ENCODE measurements around the gene KIF7. TPM values are rescaled to one million over a fixed set of nuclear protein-coding genes. Genes with fewer than 3 reads are reported as not detected.
"Not testable (repeated sequence)": the region's sequence is repeated elsewhere in the genome, so short reads cannot be mapped to it uniquely, and the experiment has no call there.

The KIF7 gene
- under 1 TPM; 0.21 to 0.37 TPM for total RNA-seq

GRCh38 chr15:89654847-89655805, at the start of gene KIF7:
Gene KIF7, minus strand, starts transcription at chr15:89655467. Its CDS starts 2,537 bp downstream, at chr15:89652930.
- no peaks in the 10 kb centered on the region for H3K36me3 Mint-ChIP-seq (ENCODE audit: low read depth)
- no peak within 1 kb of the TSS for H3K27ac Mint-ChIP-seq
- H3K27me3 Mint-ChIP-seq (ENCODE audit: low read depth), result peaks cover 54% of the 10 kb centered on the region
- DNase-seq (peak; percentile 32), ATAC-seq (peak; percentile 77)
- ChIA-PET POLR2A (no interaction called here), CTCF (no interaction called here)
- peaks cover 15% of the 10 kb centered on the region for H3K4me1 Mint-ChIP-seq (ENCODE audit: low read depth)
- no peaks in the 10 kb centered on the region for H3K9me3 Mint-ChIP-seq (ENCODE audit: insufficient read depth)
- peak within 1 kb of the TSS; percentile 57 for H3K4me3 Mint-ChIP-seq

- Mint-ChIP-seq H3K9me3 (ENCODE audit: insufficient read depth) (no peaks in the 10 kb centered on the region), H3K36me3 (ENCODE audit: low read depth) (no peaks in the 10 kb centered on the region), H3K4me3 (no peak overlapping the region), H3K27me3 (ENCODE audit: low read depth) (peaks cover 42% of the 10 kb centered on the region), H3K27ac (no peak overlapping the region), H3K4me1 (ENCODE audit: low read depth) (no peaks in the 10 kb centered on the region)
- ChIA-PET POLR2A (no interaction called here), CTCF (no interaction called here)
- DNase-seq (no peak), ATAC-seq (no peak)
Observed at GRCh38 chr15:89704411-89704810, 49.1 kb upstream of the KIF7 start.

- ATAC-seq, result no peak
- peaks cover 21% of the 10 kb centered on the region for H3K27me3 Mint-ChIP-seq (ENCODE audit: low read depth)
- no peak overlapping the region for H3K27ac Mint-ChIP-seq
- H3K36me3 Mint-ChIP-seq (ENCODE audit: low read depth), result peaks cover 2% of the 10 kb centered on the region
- peaks cover 10% of the 10 kb centered on the region for H3K4me1 Mint-ChIP-seq (ENCODE audit: low read depth)
- ChIA-PET CTCF (interaction anchor here (0.8 to 1.0 kb wide), 2 partner anchors 11 to 65 kb away, joined by 3 read pairs; no protein-coding TSS in a partner anchor), POLR2A (no interaction called here)
- no peak overlapping the region for H3K4me3 Mint-ChIP-seq
- H3K9me3 Mint-ChIP-seq (ENCODE audit: insufficient read depth), result no peaks in the 10 kb centered on the region
- no peak for DNase-seq
Observed at GRCh38 chr15:89695198-89695597, 39.9 kb upstream of the KIF7 start.

GRCh38 chr15:89693696-89694095, 38.4 kb upstream of the KIF7 start:
- DNase-seq, result no peak

GRCh38 chr15:89693091-89693490, 37.8 kb upstream of the KIF7 start:
- H3K27me3 Mint-ChIP-seq (ENCODE audit: low read depth), result peaks cover 18% of the 10 kb centered on the region
- no peaks in the 10 kb centered on the region for H3K9me3 Mint-ChIP-seq (ENCODE audit: insufficient read depth)
- no peak for ATAC-seq
- H3K4me3 Mint-ChIP-seq, result no peak overlapping the region
- H3K27ac Mint-ChIP-seq, result no peak overlapping the region
- no peak for DNase-seq
- ChIA-PET POLR2A (interaction anchor here (0.6 kb wide), 1 partner anchor 802 kb away, joined by 4 read pairs; no protein-coding TSS in a partner anchor), CTCF (no interaction called here)
- H3K36me3 Mint-ChIP-seq (ENCODE audit: low read depth), result peaks cover 2% of the 10 kb centered on the region
- peaks cover 15% of the 10 kb centered on the region for H3K4me1 Mint-ChIP-seq (ENCODE audit: low read depth)

More at GRCh38 chr15:89693696-89694095, 38.4 kb upstream of the KIF7 start:
- peaks cover 2% of the 10 kb centered on the region for H3K36me3 Mint-ChIP-seq (ENCODE audit: low read depth)
- H3K27me3 Mint-ChIP-seq (ENCODE audit: low read depth), result peaks cover 18% of the 10 kb centered on the region
- H3K4me3 Mint-ChIP-seq, result no peak overlapping the region
- CTCF ChIA-PET, result no interaction called here
- no peaks in the 10 kb centered on the region for H3K9me3 Mint-ChIP-seq (ENCODE audit: insufficient read depth)
- POLR2A ChIA-PET, result no interaction called here
- ATAC-seq, result no peak
- peaks cover 14% of the 10 kb centered on the region for H3K4me1 Mint-ChIP-seq (ENCODE audit: low read depth)
- H3K27ac Mint-ChIP-seq, result no peak overlapping the region

- no peaks in the 10 kb centered on the region for H3K9me3 Mint-ChIP-seq (ENCODE audit: insufficient read depth)
- H3K36me3 Mint-ChIP-seq (ENCODE audit: low read depth), result peaks cover 2% of the 10 kb centered on the region
- ChIA-PET CTCF (interaction anchor here (1.0 to 1.2 kb wide), 3 partner anchors 9 to 71 kb away, joined by 3 read pairs; no protein-coding TSS in a partner anchor), POLR2A (no interaction called here)
- peaks cover 18% of the 10 kb centered on the region for H3K4me1 Mint-ChIP-seq (ENCODE audit: low read depth)
- peak within 1 kb of the TSS; percentile 83 for H3K4me3 Mint-ChIP-seq
- peak within 1 kb of the TSS; percentile 76 for H3K27ac Mint-ChIP-seq
- ATAC-seq, result peak; percentile 89
- DNase-seq, result peak; percentile 80
- H3K27me3 Mint-ChIP-seq (ENCODE audit: low read depth), result peaks cover 7% of the 10 kb centered on the region
Observed at GRCh38 chr15:89690276-89691218, 35.3 kb upstream of the KIF7 start, which contains the start of the genes PEX11A and WDR93. Gene PEX11A, minus strand, starts transcription at chr15:89690754. Its CDS starts 122 bp downstream, at chr15:89690632. Gene WDR93, plus strand, starts transcription at chr15:89690811. Its CDS starts 10,936 bp downstream, at chr15:89701747.

- H3K9me3 Mint-ChIP-seq (ENCODE audit: insufficient read depth); H3K27me3 Mint-ChIP-seq (ENCODE audit: low read depth); ATAC-seq; H3K36me3 Mint-ChIP-seq (ENCODE audit: low read depth); DNase-seq; POLR2A ChIA-PET: not testable (repeated sequence)
- Mint-ChIP-seq H3K4me3 (peak overlapping the region; percentile 83), H3K27ac (peak overlapping the region; percentile 76), H3K4me1 (ENCODE audit: low read depth) (peaks cover 18% of the 10 kb centered on the region)
- CTCF ChIA-PET, result interaction anchor here (1.2 to 1.4 kb wide), 3 partner anchors 10 to 185 kb away, joined by 3 to 7 read pairs (median 4); no protein-coding TSS in a partner anchor
Observed at GRCh38 chr15:89689930-89690275, 34.6 kb upstream of the KIF7 start.

GRCh38 chr15:89686522-89686921, 31.3 kb upstream of the KIF7 start:
- Mint-ChIP-seq H3K4me3 (no peak overlapping the region), H3K9me3 (ENCODE audit: insufficient read depth) (no peaks in the 10 kb centered on the region), H3K27me3 (ENCODE audit: low read depth) (no peaks in the 10 kb centered on the region), H3K36me3 (ENCODE audit: low read depth) (peaks cover 2% of the 10 kb centered on the region), H3K27ac (no peak overlapping the region), H3K4me1 (ENCODE audit: low read depth) (peaks cover 18% of the 10 kb centered on the region)
- ATAC-seq (no peak), DNase-seq (no peak)
- ChIA-PET CTCF (no interaction called here), POLR2A (no interaction called here)

GRCh38 chr15:89685995-89686394, 30.7 kb upstream of the KIF7 start:
- Mint-ChIP-seq H3K9me3 (ENCODE audit: insufficient read depth) (no peaks in the 10 kb centered on the region), H3K4me1 (ENCODE audit: low read depth) (peaks cover 15% of the 10 kb centered on the region), H3K4me3 (no peak overlapping the region), H3K27me3 (ENCODE audit: low read depth) (no peaks in the 10 kb centered on the region), H3K27ac (no peak overlapping the region), H3K36me3 (ENCODE audit: low read depth) (peaks cover 2% of the 10 kb centered on the region)
- POLR2A ChIA-PET, result no interaction called here
- no peak for ATAC-seq
- CTCF ChIA-PET, result no interaction called here
- no peak for DNase-seq

- Mint-ChIP-seq H3K4me1 (ENCODE audit: low read depth) (no peaks in the 10 kb centered on the region), H3K36me3 (ENCODE audit: low read depth) (no peaks in the 10 kb centered on the region), H3K27me3 (ENCODE audit: low read depth) (peaks cover 10% of the 10 kb centered on the region), H3K27ac (no peak overlapping the region), H3K4me3 (no peak overlapping the region), H3K9me3 (ENCODE audit: insufficient read depth) (no peaks in the 10 kb centered on the region)
- DNase-seq, result no peak
- ATAC-seq, result no peak
- ChIA-PET POLR2A (no interaction called here), CTCF (interaction anchor here (1.2 kb wide), 1 partner anchor 612 kb away, joined by 3 read pairs; no protein-coding TSS in a partner anchor)
Observed at GRCh38 chr15:89681146-89681545, 25.9 kb upstream of the KIF7 start.

- no peaks in the 10 kb centered on the region for H3K9me3 Mint-ChIP-seq (ENCODE audit: insufficient read depth)
- H3K4me3 Mint-ChIP-seq, result no peak overlapping the region
- DNase-seq (no peak), ATAC-seq (no peak)
- ChIA-PET CTCF (interaction anchor here (1.2 kb wide), 1 partner anchor 613 kb away, joined by 3 read pairs; no protein-coding TSS in a partner anchor), POLR2A (no interaction called here)
- H3K4me1 Mint-ChIP-seq (ENCODE audit: low read depth), result no peaks in the 10 kb centered on the region
- H3K36me3 Mint-ChIP-seq (ENCODE audit: low read depth), result no peaks in the 10 kb centered on the region
- H3K27ac Mint-ChIP-seq, result no peak overlapping the region
- H3K27me3 Mint-ChIP-seq (ENCODE audit: low read depth), result peaks cover 10% of the 10 kb centered on the region
Observed at GRCh38 chr15:89680282-89680873, 25.1 kb upstream of the KIF7 start.
